HG03103 (cell line): Measurements from ENCODE around the gene COL4A1.

ENCODE experiments used
- ATAC-seq: cut with Tn5 transposase; IDR thresholded peaks from one replicate; pipeline ENCODE4 v1.9.1; 2021; ENCODE audit warnings: low read depth; ENCODE audit not compliant: unreplicated experiment

COL4A1 gene

GRCh38 chr13:110280231-110280813 is 26.6 kb downstream of the COL4A1 start:
- no peak for ATAC-seq

GRCh38 chr13:110279684-110280083 is 27.3 kb downstream of the COL4A1 start:
- ATAC-seq: no peak

GRCh38 chr13:110278859-110279258 is 28.1 kb downstream of the COL4A1 start:
- no peak for ATAC-seq

- no peak for ATAC-seq
These were observed 29.5 kb downstream of the COL4A1 start for GRCh38 chr13:110277357-110277975.

GRCh38 chr13:110276553-110276950 is 30.4 kb downstream of the COL4A1 start:
- ATAC-seq: no peak

GRCh38 chr13:110275931-110276552 is 30.9 kb downstream of the COL4A1 start:
- ATAC-seq: no peak

GRCh38 chr13:110274687-110275086 is 32.3 kb downstream of the COL4A1 start:
- ATAC-seq: no peak

GRCh38 chr13:110273254-110273653 is 33.7 kb downstream of the COL4A1 start:
- no peak for ATAC-seq

GRCh38 chr13:110272651-110273050 is 34.3 kb downstream of the COL4A1 start:
- no peak for ATAC-seq

GRCh38 chr13:110272227-110272626 is 34.7 kb downstream of the COL4A1 start:
- ATAC-seq: no peak

- ATAC-seq: no peak
These were observed 35.6 kb downstream of the COL4A1 start for GRCh38 chr13:110271313-110271712.

- no peak for ATAC-seq
These were observed 36.5 kb downstream of the COL4A1 start for GRCh38 chr13:110270507-110270906.

- no peak for ATAC-seq
These were observed 37.3 kb downstream of the COL4A1 start for GRCh38 chr13:110269509-110270185.

- ATAC-seq: no peak
These were observed 38.3 kb downstream of the COL4A1 start for GRCh38 chr13:110268576-110269185.

- no peak for ATAC-seq
These were observed 38.9 kb downstream of the COL4A1 start for GRCh38 chr13:110268061-110268460.

GRCh38 chr13:110266983-110267382 is 40.0 kb downstream of the COL4A1 start:
- no peak for ATAC-seq

GRCh38 chr13:110266431-110266809 is 40.5 kb downstream of the COL4A1 start:
- no peak for ATAC-seq

GRCh38 chr13:110265682-110266430 is 41.1 kb downstream of the COL4A1 start:
- no peak for ATAC-seq

GRCh38 chr13:110265341-110265681 is 41.6 kb downstream of the COL4A1 start:
- ATAC-seq: no peak

GRCh38 chr13:110264685-110265275 is 42.2 kb downstream of the COL4A1 start:
- ATAC-seq: no peak
